Stimulated activated naive CD8-positive, alpha-beta T cell treated with anti-CD3 and anti-CD28 coated beads, Interleukin-15, Interleukin-2, amounts not matched to agents 100 U/mL and 50 U/mL, for 24 hours (primary cell): ENCODE data around the gene SEPTIN6.
"Not testable (repeated sequence)": the region's sequence is repeated elsewhere in the genome, so short reads cannot be mapped to it uniquely, and the experiment has no call there.

Experiments used
- ATAC-seq: fragments of 150-1000 bp; cut with Tn5 transposase; one replicate; pipeline ENCODE4 v1.10.0; 2021
- DNase-seq: peaks from one replicate; pipeline ENCODE4 v3.0.0; 2021

Gene SEPTIN6

DNA sequence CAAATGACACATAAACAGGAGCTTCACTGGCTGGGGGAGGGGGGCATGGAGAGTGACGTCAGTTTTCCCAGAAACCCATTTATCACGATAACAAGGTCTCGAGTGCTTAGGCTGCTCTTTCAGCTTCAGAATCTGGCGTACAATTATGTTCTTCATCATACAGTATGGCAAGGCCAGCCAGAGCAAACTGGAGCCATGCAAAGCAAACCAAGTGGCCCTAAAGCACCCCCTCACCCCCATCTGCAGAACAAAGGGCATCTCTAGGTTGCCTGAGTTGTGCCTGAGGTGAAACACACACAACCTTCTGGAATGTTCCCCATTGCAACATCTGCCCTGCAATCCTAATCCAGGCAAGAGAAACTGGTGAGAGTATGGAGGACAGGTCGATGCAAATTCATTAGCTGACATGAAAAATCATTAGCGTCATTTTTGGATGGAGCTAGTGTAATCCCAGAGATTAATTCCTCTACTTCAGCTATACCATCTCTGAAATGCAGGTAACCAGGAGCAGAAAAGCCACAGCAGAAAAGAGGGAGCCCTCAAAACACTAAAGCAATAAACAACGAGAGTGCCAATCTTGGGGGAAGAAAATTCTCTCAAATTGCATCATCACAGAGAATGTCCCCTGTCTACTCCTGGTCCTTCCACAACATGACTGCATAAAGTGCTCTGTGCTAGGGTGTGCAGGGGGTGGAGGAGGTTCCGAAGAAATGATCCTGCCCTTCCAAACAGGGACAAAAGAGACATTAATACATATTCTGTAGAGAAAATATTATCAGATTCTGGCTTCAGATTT lies 1.8 kb downstream of the SEPTIN6 start:
- DNase-seq (peak; percentile 63), ATAC-seq (peak; percentile 2)

DNA sequence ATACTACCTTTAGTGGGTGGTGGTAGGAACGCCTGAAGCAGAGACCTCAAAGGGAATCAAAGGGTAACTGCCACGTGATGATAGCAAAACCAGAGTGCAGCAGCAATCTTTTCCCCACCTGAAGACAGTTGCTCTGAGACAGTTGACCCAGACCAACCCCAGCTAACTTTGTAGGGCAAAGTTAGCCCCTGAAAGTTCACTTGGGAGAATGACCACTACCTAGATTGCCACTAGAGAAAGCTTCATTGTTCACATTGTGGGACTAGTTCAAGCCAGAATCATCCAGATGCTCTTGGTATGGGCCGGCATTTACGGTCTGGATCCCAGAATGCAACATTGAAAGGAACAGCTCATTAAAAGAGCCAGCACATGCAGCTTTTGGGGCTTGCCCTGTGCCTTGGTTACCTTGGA lies 4.1 kb downstream of the SEPTIN6 start:
- DNase-seq (no peak), ATAC-seq (peak; percentile 26)

- ATAC-seq (no peak), DNase-seq (no peak)
These were observed 5.1 kb downstream of the SEPTIN6 start for GRCh38 chrX:119687661-119688413.

GRCh38 chrX:119686087-119686691 lies 6.8 kb downstream of the SEPTIN6 start:
- ATAC-seq (no peak), DNase-seq (peak; percentile 28)

DNA sequence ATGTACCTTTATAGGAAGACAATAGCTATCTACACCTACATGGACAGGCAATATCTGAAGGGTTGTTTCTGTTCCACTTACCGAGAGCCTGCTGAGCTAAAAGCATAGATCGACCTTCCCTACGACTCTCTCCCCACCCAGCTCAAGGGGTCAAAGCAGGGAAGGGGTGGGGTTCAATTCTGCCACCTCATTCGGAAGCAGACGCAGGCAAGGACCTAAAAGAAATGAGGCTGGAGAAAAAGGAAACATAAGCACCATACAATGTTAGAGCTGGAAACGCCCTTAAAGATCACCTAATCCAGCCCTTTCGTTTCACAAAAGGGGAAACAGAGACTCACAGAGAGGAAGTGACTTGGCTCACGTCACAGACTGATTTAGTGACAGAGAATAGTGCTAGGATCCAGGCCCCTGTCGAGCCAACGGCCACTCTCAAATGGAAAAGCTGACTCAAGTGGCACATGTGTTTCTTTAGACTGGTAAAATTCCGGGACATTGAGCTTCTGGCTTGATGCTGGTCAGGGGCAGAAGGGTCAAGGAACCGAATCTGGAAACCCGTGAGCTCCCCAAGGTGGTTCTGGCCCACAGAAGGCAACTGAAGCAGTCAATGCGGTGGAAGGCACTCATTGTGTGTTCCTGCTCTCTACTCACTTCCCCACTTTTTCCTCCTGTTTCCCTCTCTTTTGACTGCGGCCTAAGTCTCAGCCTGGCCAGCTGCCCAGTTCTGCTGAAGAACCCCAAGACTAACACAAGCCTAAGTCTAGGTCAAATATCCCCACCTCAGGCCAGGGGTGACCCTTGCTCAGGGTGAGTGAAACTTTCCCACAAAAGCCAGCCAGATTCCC lies 7.5 kb downstream of the SEPTIN6 start:
- ATAC-seq (peak; percentile 58), DNase-seq (peak; percentile 46)

DNA sequence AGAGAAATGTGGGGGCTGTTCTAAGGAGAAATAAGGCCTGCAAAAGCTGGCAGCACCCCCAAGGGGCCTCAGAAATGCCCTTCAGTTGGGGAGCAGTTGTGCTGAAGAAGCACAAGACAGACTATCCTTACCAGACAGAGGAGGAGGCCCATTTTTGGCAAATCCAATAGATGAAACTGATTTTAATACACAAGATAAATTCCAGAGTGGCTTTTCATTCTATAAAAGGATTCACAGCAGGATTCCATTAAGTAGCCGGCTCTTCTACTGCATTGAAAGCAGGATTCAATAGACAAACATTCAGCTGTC lies 8.1 kb downstream of the SEPTIN6 start:
- DNase-seq: no peak

DNA sequence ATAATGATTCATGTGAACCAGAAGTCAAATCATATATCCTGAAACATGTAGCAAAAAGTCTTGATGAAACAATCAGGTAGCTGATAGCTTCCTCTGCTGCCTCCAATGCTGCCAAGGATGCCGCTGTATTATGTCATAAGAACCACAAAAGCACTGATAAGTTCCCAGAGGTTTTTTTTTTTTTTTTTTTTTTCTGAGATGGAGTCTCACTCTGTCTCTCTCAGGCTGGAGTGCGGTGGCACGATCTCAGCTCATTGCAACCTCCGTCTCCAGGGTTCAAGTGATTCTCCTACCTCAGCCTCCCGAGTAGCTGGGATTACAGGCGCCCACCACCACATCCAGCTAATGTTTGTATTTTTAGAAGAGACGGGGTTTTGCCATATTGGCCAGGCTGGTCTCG lies 8.7 kb downstream of the SEPTIN6 start:
- not testable (repeated sequence) for ATAC-seq

More for the DNA sequence above, 8.1 kb downstream of the SEPTIN6 start:
- ATAC-seq: no peak

DNA sequence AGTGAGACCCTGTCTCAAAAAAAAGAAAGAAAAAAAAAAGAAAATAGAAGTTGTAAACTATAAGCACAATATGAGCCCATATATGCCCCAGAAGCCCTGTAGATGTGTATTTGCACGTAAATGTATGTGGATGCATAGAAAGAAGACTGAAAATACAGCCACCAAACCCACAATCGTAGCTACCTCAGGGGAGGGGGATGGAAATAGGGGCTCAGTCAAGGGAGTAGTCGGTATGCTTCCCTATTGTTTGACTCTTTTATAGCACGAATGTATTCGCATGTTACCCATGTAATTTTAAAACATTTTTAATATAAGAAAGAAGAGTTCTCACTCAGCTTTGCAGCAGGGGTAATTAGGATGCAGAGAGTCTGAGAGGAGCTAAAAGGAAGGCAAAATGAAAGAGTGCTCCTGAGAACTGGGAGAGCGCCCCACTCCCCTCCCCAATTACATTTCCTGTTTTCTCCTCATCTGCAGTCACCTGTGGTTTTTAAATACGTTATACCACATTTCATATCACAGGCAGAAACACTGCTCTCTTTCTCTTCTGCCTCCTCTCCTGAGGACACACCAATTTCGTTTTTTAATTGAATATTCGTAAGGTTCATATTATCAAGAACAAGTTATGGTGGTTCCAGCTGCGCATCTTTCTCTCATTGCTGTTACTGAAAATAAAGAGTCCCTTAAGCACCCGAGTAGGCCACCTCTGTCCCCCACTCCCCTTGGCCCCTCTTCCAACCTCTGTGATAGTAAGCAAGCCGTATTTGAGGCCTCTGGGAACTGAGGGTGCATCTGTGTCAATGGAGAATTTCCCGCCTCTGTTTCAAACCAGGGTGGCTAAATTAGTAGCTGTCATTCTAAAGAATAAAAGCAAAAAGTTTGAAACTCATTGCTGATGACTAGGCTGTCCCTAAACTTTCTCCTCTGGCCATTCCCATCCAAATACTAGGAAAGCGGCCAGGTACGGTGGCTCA lies 10.7 kb downstream of the SEPTIN6 start:
- ATAC-seq (peak; percentile 37), DNase-seq (no peak)

More for the DNA sequence above, 8.7 kb downstream of the SEPTIN6 start:
- not testable (repeated sequence) for DNase-seq

DNA sequence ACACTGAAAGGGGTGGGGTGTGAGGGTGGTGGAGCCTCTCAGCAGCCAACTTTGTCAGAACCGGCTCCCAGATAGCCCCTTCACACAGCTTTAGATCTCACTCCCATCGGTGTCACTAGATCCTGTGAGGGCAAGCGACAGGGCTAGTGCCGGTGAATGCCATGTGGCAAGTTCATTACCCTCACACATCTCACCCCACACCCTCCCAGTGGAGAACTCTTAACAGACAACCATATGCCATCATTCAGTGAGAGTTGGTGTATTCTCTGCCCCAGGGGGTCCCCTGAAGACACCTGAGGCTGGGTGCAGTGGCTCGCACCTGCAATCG lies 15.3 kb downstream of the SEPTIN6 start:
- ATAC-seq: peak; percentile 11
- no peak for DNase-seq

DNA sequence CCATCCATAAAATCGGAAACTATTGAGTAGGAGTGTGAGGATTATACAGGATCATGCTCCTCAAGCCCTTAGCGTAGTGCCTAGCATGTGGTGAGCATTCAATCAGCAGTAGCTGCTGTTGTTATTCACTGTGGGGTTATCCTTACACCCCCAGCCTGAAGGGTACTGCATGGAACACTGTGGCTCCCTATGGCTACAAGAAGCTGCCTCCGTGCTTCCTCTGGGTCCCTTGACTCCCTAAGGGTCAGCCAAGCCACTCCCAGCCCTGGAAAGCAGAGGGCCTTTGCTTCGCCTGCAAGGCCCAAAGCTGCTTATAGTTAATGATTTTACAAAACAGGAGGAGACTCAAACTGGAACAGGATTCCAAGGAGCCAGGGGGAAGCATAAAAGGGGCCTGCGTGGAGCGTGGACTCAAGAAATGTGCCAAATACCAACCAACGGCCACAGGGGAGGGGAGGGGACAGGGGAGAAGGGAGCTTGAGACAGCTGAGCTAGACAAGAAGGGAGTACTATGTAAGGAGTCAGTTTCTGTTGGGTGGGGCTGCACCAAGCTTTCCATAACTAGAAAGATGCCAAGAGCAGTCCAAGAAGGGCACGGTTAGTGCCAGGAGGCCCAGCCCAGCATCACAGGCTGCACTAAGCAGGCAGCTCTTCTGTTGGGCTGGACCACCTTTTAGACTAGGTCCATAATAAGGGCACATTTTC lies 15.9 kb downstream of the SEPTIN6 start:
- DNase-seq: no peak
- ATAC-seq: no peak

- ATAC-seq (no peak), DNase-seq (no peak)
These were observed 19.6 kb downstream of the SEPTIN6 start for GRCh38 chrX:119673336-119673735.

GRCh38 chrX:119672426-119672825 lies 20.5 kb downstream of the SEPTIN6 start:
- DNase-seq: no peak

GRCh38 chrX:119669424-119670037 lies 23.4 kb downstream of the SEPTIN6 start:
- no peak for DNase-seq
- no peak for ATAC-seq

More at GRCh38 chrX:119672426-119672825, 20.5 kb downstream of the SEPTIN6 start:
- ATAC-seq: no peak

GRCh38 chrX:119667111-119667878 lies 25.7 kb downstream of the SEPTIN6 start:
- DNase-seq: no peak

GRCh38 chrX:119664877-119665276 lies 28.1 kb downstream of the SEPTIN6 start:
- not testable (repeated sequence) for DNase-seq, ATAC-seq

More at GRCh38 chrX:119667111-119667878, 25.7 kb downstream of the SEPTIN6 start:
- no peak for ATAC-seq

- ATAC-seq (peak; percentile 23), DNase-seq (no peak)
These were observed 31.5 kb downstream of the SEPTIN6 start for GRCh38 chrX:119661486-119661885.

DNA sequence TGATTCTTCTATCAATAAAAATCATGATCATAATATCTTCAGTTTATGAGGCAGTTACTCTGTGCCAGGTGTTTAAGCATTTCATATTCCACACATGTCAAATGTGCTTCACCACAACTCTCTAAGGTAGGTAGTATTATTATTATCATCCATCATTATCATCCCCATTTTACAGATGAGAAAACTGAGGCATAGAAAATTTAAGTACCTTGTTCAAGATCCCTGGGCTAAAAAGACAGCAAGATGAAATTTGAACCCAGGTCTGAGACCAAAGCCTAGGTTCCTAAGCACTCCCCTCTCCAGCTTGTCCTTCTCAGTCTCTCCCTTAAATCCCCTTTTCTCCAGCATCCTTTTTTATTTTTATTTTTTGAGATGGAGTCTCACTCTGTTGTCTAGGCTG lies 33.4 kb downstream of the SEPTIN6 start:
- DNase-seq (no peak), ATAC-seq (no peak)

DNA sequence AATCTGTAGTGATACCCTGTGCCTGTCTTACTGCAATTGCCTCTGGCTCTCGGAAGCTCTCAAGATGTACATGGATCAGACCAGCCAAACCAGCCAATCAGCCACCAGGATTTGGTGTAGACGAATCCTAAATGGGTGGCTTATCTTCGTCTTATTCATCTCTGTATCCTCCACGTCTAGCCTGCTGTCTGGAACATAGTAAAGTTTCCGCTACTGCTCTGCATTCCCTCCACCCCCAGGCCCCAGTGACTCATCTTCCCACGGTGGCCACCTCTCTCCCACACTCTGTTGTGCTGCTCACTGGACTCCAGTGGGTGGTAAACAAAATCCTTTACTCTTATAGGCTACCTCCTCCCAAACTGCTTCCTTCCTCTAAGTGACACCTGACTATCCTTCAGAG lies 37.8 kb downstream of the SEPTIN6 start:
- DNase-seq (peak; percentile 73), ATAC-seq (peak; percentile 94)

GRCh38 chrX:119654112-119654531 lies 38.8 kb downstream of the SEPTIN6 start:
- DNase-seq: peak; percentile 19
- ATAC-seq: peak; percentile 45
